RPMI8226 (cell line): Measurements from ENCODE around the gene CAP2.

Experiments
- DNase-seq: peaks from one replicate; pipeline ENCODE4 v3.0.0-alpha.2; 2015

The CAP2 gene, protein sequence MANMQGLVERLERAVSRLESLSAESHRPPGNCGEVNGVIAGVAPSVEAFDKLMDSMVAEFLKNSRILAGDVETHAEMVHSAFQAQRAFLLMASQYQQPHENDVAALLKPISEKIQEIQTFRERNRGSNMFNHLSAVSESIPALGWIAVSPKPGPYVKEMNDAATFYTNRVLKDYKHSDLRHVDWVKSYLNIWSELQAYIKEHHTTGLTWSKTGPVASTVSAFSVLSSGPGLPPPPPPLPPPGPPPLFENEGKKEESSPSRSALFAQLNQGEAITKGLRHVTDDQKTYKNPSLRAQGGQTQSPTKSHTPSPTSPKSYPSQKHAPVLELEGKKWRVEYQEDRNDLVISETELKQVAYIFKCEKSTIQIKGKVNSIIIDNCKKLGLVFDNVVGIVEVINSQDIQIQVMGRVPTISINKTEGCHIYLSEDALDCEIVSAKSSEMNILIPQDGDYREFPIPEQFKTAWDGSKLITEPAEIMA

DNA sequence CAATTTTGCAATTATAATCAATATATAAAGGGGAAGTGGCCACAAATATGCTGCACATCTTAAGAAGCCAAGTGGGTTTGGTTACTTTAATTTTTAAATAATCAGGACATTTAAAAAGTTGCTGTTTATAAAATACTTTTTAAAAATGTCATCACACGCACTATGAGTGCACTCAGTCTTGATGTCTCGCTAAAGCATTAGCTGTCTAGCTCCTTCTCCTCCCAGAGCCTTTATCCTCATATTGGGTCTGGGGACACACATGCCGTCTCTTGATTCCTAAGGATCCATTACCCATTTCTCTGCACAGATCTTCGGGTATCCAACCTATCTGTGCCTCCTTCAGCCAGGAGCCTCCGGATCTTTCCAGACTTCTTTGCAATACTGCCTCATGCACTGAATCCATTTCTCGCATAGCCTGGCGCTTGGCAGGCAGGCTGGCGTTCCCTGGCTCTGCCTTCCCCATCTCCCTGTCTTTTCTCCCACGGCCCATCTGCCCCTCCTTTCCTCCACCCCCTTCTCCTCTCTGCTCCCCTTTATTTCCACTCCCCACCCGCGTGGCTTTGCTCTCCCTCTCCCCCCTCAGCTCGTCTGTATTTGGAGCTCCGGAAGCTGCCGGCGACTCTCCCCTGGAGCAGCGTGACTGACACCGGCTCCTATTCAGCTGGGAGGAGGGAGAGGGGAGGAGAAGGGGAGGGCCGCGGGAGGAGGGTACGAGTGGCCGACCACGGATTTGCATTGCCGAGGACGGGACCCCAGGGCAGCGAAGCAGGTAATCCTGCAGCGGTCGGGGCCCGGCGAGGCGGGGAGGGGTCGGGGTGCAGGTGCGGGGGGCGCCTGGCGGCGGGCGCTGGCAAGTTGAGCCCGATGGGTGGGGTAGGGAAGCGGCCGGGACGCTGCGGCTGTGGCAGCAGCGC is at the start of gene CAP2:
CAP2 (plus strand) TSS at position 618 of the 914 bp plus-strand sequence. CDS start 27,961 bp downstream, outside the sequence.
- DNase-seq: peak; percentile 36

DNA sequence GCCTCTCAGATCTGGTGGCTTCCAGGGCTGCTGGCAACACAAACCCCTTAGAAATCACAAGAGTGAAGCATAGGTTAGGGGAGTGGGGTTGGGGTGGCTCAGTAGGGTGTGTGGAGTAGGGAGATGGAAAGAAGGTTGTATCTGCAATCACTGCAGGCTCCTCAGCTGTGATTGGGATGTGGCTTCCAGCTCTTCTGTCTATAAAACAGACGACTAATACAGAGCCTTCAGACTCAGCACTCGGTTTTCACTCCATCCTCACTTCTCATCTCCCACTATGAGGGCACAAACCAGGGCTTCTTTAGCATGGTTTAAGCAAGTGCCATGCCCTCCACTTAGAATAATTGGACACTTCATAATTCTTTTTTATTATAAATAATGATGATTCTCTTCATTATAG is 46.4 kb upstream of the CAP2 start:
- DNase-seq: no peak

DNA sequence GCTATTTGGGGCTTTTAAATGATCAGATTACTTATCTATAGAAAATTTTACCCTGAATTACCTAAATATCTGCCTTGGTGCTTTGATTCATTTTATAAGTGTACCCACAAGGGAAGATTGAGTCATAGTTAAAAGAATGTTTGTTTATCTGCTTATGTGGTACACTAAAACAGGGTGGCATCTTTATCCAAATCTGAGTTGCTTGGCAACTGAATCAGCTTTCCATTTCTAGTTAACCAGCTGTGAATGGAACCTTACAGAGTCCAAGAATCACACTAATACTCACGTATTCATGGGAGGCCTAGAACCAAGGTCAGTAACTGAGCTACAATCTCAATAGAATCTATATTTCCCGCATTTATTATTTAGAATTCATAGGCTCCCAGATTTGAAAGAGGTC is 44.0 kb upstream of the CAP2 start:
- no peak for DNase-seq

DNA sequence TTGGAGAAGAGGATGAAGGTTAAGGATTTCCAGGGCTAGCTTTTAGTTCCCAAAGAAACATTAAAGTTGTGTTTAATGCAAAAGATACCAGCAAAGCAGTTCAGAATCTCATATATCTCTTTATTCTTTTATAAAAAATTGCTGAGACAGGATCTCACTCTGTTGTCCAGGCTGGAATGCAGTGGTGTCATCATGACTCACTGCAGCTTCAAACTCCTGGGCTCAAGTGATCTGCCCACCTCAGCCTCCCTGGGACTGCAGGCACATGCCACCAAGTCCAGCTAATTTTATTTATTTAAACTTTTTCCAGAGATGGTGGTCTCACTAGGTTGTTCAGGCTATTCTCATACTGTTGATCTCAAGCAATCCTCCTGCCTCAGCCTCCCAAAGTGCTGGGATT is 41.1 kb upstream of the CAP2 start:
- DNase-seq: no peak

DNA sequence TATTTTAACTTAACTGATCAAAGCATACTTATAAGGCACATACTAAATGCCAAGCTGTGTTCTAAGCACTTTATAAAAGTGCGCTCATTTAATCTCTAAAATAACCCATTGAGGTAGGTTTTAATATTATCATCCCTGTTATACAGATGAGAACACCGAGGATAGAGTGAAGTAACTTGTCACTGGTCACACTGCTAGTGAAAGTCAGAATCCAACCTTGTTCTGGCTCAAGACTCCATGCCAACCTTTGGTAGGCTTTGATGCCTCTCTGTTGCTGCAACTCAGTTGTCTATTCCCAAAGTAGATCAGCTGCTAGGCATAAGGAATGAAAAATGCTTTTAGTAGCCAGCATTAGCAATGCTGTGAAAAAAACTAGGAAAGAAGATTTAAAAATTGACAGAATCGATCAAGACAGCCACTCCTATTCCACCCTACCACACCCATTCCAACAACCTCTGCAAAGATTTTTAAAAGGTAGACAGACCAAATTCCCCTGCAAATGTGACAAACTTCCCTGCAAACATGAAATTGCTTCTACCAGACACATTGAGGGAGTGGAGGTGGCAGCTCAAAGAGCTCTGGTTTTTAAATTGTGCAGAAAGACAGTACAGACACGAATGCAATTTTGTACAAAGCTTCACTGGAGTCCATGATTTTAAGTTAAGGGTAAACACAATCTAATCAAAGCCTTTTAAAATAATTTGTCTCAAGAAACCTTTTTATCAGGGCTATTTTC is 39.8 kb upstream of the CAP2 start:
- DNase-seq: no peak

DNA sequence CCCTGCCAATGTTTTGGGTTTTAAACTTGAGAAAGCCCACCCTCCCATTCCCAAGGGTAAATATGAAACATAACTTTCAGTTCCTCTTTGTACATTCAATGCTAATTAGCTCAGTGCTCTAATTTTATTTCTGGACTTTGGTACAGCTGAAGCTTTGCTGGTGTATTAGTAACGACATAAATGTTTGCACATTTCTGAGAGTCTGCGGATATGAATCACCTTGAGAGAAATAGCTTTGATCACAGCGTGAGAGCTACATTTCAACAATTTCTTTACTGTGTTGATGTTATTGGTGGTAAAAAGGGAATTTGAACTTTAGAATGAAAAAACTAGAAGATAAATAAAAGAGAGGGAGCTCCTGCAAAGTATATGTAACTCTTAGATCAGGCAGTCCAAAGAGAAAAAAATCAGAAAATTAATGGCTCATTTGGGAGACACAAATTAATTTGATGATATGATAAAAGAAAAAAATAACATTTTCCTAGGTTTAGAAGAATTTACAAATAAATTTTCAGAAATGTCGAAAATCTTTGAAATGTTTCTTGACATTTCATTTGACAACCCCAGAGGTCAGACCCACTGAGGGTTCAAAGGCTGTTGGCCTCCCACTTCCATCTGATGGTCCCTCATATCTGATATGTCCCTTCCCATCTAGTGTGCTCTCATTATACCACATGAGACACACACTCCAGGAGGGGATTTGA is 38.5 kb upstream of the CAP2 start:
- DNase-seq: peak; percentile 32

DNA sequence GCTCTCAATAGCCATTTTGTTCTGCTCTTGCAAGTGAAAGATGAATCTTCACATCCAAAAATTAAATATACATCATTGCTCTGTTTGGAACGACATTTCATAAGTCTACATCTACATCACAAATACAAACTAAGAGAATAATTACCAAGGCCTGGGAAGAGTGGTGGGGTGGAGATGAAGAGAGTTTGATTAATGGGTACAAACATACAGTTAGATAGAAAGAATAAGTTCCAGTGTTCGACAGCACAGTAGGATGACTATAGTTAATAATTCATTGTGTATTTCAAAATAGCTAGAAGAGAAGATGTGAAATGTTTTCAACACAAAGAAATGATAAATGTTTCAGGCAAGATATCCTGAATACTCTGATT is 38.0 kb upstream of the CAP2 start:
- DNase-seq: no peak

DNA sequence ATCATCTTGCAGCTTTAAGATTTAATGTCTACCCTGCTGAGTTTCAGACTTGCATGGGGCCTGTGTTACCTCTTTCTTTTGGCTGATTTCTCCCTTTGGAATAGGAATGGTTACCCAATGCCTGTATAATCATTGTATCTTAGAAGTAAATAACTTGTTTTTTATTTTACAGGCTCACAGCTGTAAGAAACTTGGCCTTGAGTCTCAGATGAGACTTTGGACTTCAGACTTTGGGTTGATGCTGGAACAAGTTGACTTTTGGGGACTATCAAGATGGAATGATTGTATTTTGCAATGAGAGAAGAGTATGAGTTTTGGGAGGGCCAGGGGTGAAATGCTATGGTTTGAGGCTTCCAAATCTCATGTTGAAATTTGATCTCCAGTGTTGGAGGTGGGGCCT is 34.9 kb upstream of the CAP2 start:
- no peak for DNase-seq

DNA sequence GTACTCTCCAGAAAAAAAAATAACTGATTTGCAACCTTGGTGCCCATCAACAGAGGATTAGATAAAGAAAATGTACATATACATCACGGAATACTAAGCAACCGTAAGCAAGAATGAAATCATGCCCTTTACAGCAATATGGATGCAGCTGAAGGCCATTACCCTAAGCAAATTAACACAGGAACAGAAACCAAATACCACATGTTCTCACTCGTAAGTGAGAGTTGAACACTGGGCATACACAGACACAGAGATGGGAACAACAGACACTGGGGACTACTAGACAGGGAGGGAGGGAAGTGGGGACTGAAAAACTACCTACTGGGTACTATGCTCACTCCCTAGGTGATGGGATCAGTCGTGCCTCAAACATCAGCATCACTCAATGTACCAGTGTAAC is 32.8 kb upstream of the CAP2 start:
- DNase-seq: no peak

DNA sequence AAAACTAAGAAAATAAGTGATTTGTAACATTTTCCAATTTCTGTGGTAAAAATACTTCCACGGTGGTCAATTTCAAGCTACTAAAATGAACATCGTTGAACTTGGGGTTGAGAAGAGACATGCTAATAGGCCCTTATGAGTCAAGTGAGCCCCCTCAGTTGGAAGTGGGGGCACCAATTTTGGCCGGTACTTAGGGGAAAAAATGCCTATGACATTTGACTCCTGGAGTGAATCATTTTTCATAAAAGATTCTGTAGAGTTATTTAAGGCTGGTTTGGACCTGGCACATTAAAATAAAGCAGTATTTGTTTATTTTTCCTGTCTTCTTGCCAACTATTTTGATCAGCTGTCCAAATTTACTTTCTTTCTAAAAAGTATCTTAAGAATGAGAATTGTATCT is 32.4 kb upstream of the CAP2 start:
- DNase-seq: no peak

DNA sequence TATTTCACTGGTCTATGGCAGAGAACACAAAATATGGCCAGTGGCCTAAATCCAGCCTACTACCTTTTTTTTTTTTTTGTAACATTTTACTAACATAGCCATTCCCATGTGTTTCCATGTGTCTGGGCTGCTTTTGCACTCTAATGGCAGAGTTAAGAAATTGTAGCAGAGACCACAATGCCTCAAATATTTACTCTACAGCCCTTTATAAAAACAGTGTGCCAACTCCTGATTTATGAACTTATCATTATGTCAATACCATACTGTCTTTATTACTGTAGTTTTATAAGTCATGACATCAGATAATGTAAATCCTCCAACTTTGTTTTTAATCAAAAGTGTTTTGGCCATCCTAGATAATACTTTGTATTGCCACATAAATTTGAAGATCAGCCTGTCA is 27.4 kb upstream of the CAP2 start:
- no peak for DNase-seq

DNA sequence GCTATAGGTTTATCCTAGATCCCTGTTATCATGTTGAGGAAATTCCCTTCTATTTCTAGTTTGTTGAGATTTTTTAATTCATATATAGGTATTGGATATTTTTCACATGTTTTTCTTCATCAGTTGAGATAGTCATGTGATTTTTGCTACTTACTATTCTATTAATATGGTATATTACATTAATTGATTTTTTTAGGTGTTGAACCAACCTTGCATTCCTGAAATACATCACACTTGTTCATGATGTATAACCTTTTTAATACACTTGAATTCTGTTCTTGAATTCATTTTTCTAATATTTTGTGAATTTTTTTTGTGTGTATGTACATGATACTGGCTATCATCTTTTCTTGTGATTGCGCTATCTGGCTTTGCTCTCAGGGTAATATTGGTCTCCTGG is 25.5 kb upstream of the CAP2 start:
- DNase-seq: no peak

DNA sequence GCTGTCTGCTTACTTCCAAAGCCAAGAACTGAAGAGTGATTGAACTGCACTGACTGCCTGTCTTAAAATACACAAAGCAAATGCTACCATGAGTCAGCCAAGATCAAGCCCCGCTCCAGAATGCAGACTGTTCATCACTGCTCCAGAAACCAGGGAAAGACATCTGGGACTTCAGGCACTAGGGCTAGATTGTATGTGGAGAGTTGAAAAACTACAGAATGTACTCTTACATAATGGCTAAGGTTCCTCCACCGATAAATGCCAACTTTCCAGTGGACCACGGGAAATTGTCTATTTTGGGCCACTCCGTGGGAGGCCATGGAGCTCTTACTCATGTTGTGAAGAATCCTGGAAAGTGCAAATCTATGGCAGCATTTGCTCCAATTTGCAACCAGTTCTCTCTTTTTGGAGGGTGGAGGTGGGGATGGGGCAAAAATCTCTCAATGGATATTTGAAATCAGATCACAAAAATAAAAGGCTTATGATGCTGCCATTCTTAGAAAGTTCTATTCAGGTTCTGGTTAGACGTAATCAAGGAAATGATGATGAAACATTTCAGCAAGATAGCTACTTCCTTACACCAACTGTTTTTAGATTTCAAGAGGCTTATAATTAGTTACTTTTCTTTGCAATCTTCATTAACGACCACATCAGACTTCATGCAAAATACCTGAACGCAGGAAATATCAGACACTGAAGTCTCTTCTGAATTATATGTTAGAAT is 11.8 kb upstream of the CAP2 start:
- DNase-seq: no peak

DNA sequence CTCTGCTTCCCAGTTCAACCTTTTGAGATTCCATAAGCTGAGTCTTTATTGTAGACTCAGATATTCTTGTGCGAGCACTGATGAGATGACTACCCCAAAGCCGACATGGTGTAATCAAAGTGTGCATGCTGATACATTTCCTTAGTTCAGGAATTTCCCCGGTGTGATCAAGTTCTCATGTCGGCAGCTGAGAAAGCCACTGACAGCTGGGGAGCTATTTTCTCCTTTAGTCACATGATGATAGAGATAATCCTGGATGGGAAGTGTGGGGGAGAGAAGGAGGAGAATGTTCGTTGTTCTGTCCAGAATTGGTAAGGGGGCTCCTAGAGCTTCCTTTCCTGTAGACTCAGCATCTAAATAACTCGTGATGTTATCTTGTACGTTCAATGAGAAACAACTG is 7.7 kb upstream of the CAP2 start:
- DNase-seq: no peak

DNA sequence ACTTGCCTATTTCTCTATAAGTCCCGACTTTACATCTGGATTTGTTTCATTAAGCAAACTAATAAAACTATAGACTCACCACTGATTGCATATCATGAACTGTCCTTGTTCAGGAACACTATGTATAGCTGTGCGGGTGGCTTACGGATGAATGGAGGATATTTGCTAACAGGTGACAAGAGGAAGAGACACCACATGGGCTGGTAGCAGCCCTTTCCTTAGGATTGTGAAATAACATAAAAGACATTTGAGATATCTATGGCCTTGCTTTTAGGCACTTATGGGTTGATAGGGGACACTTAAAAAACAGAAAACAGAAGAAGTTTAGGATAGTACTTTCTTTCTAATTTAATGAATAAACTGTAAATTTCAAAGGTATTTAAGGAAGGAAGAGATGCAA is 5.0 kb upstream of the CAP2 start:
- DNase-seq: no peak

DNA sequence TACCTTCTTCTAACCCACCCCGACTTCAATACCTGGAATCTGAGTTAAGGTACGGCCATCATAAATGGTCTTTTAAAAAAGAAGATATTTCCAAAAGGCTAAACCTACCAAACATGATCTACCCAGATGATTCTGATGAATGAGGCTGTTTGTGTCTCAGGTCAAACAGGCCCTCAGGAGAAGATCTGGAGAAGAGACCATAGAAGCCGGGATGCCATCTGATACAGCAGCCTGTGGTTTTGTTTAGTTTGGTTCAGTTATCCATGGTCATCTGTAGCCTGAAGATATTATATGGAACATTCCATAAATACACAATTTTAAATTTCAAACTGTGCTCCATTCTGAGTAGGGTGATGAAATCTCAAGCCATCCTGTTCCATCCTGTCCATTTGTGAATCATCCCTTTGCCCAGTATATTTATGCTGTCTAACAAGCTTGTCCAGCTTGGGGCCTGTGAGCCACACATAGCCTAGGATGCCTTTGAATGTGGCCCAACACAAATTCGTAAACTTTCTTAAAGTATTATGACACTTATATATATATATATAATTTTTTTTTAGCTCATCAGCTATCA is 4.0 kb upstream of the CAP2 start:
- no peak for DNase-seq

DNA sequence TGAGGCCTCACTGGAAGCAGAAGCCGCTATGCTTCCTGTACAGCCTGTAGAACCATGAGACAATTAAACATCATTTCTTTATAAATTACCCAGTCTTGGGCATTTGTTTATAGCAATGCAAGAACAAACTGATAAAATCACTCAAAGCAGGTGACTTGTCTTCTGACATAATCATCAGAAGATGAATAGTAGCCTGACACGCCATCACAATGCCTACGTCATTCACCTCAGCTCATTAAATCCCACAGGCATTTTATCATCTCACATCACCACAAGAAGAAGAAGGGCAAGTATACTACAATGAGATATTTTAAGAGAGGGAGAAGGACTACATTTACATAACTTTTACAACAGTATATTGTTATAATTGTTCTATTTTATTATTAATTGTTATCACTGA is 3.1 kb upstream of the CAP2 start:
- DNase-seq: no peak

DNA sequence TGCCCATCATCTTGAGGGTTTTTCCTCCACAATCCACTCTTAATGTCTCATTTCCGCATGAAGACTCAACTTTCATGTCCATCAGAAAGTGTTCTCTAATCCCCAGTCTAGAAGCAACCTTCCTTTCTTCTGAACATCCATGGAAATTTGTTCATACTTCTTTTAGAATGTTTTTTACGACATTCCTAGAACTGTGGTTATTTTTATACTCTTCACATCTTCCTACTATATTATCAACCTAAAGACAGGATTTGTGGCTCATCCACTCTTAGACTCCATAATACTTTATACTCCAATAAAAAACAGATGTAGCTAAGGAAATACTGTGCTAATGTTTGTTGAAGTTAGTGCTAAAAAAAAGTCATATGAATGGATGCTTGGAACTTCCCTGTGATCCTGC is 1.4 kb upstream of the CAP2 start:
- DNase-seq: no peak

DNA sequence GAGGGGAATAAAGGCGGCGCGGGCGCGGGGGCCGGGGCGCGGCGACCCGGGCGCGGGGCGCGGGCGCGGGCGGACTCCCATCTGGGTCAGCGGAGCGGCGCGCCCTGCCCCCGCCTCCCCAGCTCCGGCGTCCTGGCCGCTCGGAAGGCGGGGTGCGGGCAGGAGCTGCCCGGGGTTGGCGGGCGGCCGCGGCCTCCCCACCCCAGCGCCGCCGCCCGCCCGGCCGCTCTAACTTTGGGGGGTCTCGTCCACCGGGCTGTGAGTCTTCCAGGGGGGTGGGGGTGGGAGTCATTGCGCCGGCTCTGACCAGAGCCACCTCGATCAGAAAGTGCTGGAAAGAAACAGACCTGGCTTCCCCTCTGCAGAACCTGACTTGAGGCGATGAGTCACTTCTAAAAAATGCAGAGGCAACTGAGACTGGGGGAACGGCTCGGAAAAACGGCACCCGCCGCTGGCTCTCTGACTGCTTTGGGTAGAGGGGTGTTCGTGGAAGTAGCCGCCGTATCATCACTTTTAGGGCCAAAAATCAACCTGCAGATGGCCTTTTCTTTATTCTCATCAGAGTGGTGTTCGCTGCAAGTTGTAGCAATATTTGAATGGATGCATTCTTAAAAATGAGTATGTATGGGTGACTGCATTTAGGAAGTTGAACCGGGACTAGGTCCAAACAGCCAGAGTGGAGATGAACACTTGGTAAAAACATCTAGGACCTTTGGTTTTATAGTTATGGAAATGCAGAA is 667 bp downstream of the CAP2 start:
- DNase-seq: peak; percentile 78

DNA sequence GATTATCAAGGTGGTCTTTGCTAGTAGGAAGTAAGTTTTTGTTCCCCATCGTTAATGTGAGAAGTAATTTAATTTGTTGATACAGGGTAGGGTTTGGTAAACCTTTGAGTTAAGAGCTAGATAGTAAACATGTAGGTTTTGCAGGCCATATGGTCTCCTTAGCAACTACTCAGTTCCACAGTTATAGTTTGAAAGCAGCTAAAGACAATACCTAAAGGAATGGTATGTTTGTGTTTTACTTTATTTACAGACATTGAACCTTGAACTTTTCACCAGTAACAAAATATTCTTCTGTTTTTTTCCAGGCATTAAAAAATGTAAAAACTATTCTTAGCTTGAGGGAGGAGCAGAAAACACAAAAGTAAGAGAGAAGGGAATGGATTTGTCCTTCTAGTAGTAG is 1.7 kb downstream of the CAP2 start:
- DNase-seq: no peak

DNA sequence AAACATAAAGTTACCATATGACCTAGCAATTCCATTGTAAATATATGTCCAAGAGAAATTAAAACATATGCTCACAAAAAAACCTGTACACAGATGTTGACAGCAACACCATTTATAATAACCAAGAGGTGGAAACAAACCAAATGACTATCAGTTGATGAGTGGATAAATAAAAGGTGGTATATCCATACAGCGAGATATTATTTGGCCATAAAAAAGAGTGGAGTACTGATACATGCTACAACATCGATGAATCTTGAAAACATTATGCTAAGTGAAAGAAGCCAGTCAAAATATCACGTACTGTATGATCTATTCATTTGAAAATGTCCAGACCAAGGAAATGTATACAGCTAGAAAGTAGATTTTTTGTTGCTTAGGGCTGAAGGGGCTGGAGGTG is 2.9 kb downstream of the CAP2 start:
- no peak for DNase-seq
